A673 (cell line): ENCODE results near the gene PTGS1. TPM values are rescaled to one million over a fixed set of nuclear protein-coding genes. Genes with fewer than 3 reads are reported as not detected.

Experiments used
- BruUV-seq: library from RNA; stranded (reverse); fragments of 400-500 nt; replicated peaks from 2 replicates; lab custom pipeline; 2021; lab: Mats Ljungman, UMichigan
- CTCF ChIA-PET: fragments of 300-600 bp; sonication (Branson Sonifier 250); formaldehyde crosslinking; loops from one replicate; lab custom pipeline; 2022; ENCODE audit warnings: antibody characterized with exemption; lab: Charles Lee
- POLR2A ChIA-PET: fragments of 300-600 bp; sonication (Branson Sonifier 250); formaldehyde crosslinking; loops from one replicate; lab custom pipeline; 2022; ENCODE audit warnings: antibody characterized with exemption; ENCODE audit not compliant: low non-redundant PET; lab: Charles Lee
- DNase-seq: peaks from one replicate; pipeline ENCODE4 v3.0.0-alpha.2; 2015; ENCODE audit warnings: low spot score
- H3K27ac ChIP-seq: fragments of 200-600 bp; sonication (generic); 2 replicates; pipeline ENCODE4 v1.5.1; 2016; ENCODE audit warnings: mixed run types, low read depth, mild to moderate bottlenecking, mixed read lengths, antibody characterized with exemption, low read length; ENCODE audit not compliant: poor library complexity, severe bottlenecking
- H3K27me3 ChIP-seq: fragments of 200-600 bp; sonication (generic); replicated peaks from 2 replicates; pipeline ENCODE4 v1.6.1; 2017; ENCODE audit warnings: mixed run types, low read depth, mild to moderate bottlenecking, mixed read lengths, antibody characterized with exemption, low read length; ENCODE audit not compliant: insufficient read depth, poor library complexity
- H3K36me3 ChIP-seq: fragments of 200-600 bp; sonication (generic); 2 replicates; pipeline ENCODE4 v1.6.1; 2016; ENCODE audit warnings: mixed run types, mild to moderate bottlenecking, mixed read lengths, antibody characterized with exemption, low read length; ENCODE audit not compliant: insufficient read depth, poor library complexity, severe bottlenecking
- H3K4me1 ChIP-seq: fragments of 200-600 bp; sonication (generic); 2 replicates; pipeline ENCODE4 v1.6.1; 2017; ENCODE audit warnings: mixed run types, mild to moderate bottlenecking, mixed read lengths, antibody characterized with exemption, low read length; ENCODE audit not compliant: insufficient read depth, poor library complexity, severe bottlenecking
- H3K4me3 ChIP-seq: fragments of 200-600 bp; sonication (generic); 2 replicates; pipeline ENCODE4 v1.5.1; 2016; ENCODE audit warnings: low read depth, mixed run types, mild to moderate bottlenecking, mixed read lengths, low read length; ENCODE audit not compliant: poor library complexity, severe bottlenecking
- H3K9me3 ChIP-seq: fragments of 200-600 bp; sonication (generic); 2 replicates; pipeline ENCODE4 v1.6.1; 2016; ENCODE audit warnings: mixed run types, low read depth, mild to moderate bottlenecking, mixed read lengths, antibody characterized with exemption, low read length; ENCODE audit not compliant: poor library complexity, severe bottlenecking
- CTCF ChIP-seq: fragments of 300-800, 200-600 bp; sonication (generic); conservative IDR thresholded peaks from 2 replicates; pipeline ENCODE4 v1.5.1; 2017; ENCODE audit warnings: low read depth, mild to moderate bottlenecking, antibody characterized with exemption, low read length, moderate library complexity, mixed read lengths
- EZH2 ChIP-seq: fragments of 200-600 bp; sonication (generic); IDR thresholded peaks from 2 replicates; pipeline ENCODE4 v1.6.1; 2017; ENCODE audit warnings: borderline replicate concordance, low read depth, mild to moderate bottlenecking, mixed read lengths, antibody characterized with exemption, low read length; ENCODE audit not compliant: poor library complexity, severe bottlenecking
- intact Hi-C: fragments of 100-400 bp; cut with micrococcal nuclease; formaldehyde crosslinking; loops from one replicate; pipeline ENCODE4 v1.10.0; 2022; ENCODE audit not compliant: unreplicated experiment
- total RNA-seq: library from RNA; stranded (reverse); gene quantifications from 2 replicates; pipeline ENCODE4 v1.2.3, GENCODE V29; 2021

PTGS1 gene
- total RNA-seq, 1 experiment from 2014 or later = not detected

- Histone ChIP-seq H3K4me1 (no peaks in the 10 kb centered on the region), H3K27ac (no peak overlapping the region), H3K9me3 (no peaks in the 10 kb centered on the region), H3K27me3 (peaks cover 28% of the 10 kb centered on the region), H3K36me3 (no peaks in the 10 kb centered on the region), H3K4me3 (no peak overlapping the region)
- POLR2A ChIA-PET = interaction anchor here (0.5 kb wide), 1 partner anchor 212 kb away, joined by 3 read pairs; no protein-coding TSS in a partner anchor
- intact Hi-C loops = no loop called here
- CTCF ChIA-PET = no interaction called here
- no peak for DNase-seq
- no TSS peak for BruUV-seq
- TF ChIP-seq EZH2 (no peak), CTCF (no peak)
These were observed 1.0 kb downstream of the PTGS1 start for GRCh38 chr9:122371846-122372245.

GRCh38 chr9:122372856-122373845 lies 2.3 kb downstream of the PTGS1 start:
- TF ChIP-seq CTCF = no peak
- TF ChIP-seq EZH2 = no peak
- Histone ChIP-seq H3K36me3 (no peaks in the 10 kb centered on the region), H3K27me3 (peaks cover 28% of the 10 kb centered on the region), H3K9me3 (no peaks in the 10 kb centered on the region), H3K4me3 (no peak overlapping the region), H3K4me1 (no peaks in the 10 kb centered on the region), H3K27ac (no peak overlapping the region)
- intact Hi-C loops = no loop called here
- CTCF ChIA-PET = no interaction called here
- no peak for DNase-seq
- BruUV-seq = no TSS peak
- POLR2A ChIA-PET = no interaction called here

- Histone ChIP-seq H3K27me3 (peaks cover 28% of the 10 kb centered on the region), H3K9me3 (peaks cover 7% of the 10 kb centered on the region), H3K4me3 (no peak overlapping the region), H3K36me3 (no peaks in the 10 kb centered on the region), H3K27ac (no peak overlapping the region), H3K4me1 (no peaks in the 10 kb centered on the region)
- ChIA-PET CTCF (no interaction called here), POLR2A (no interaction called here)
- TF ChIP-seq CTCF (no peak), EZH2 (no peak)
- intact Hi-C loops = no loop called here
- BruUV-seq = no TSS peak
- DNase-seq = no peak
These were observed 4.1 kb downstream of the PTGS1 start for GRCh38 chr9:122374885-122375420.
